OCI-M2 (cell line): ENCODE data around the gene SWSAP1.
A peak's percentile ranks its signal among the peaks of the same experiment; 100 is the strongest.
"Not testable (repeated sequence)": the region's sequence is repeated elsewhere in the genome, so short reads cannot be mapped to it uniquely, and the experiment has no call there.

Experiments
- DNase-seq: peaks from one replicate; lab custom pipeline; 2025; ENCODE audit not compliant: unreplicated experiment; lab: John Stamatoyannopoulos, UW

Gene SWSAP1

GRCh38 chr19:11354102-11354501, 20.4 kb upstream of the SWSAP1 start:
- not testable (repeated sequence) for DNase-seq

DNA sequence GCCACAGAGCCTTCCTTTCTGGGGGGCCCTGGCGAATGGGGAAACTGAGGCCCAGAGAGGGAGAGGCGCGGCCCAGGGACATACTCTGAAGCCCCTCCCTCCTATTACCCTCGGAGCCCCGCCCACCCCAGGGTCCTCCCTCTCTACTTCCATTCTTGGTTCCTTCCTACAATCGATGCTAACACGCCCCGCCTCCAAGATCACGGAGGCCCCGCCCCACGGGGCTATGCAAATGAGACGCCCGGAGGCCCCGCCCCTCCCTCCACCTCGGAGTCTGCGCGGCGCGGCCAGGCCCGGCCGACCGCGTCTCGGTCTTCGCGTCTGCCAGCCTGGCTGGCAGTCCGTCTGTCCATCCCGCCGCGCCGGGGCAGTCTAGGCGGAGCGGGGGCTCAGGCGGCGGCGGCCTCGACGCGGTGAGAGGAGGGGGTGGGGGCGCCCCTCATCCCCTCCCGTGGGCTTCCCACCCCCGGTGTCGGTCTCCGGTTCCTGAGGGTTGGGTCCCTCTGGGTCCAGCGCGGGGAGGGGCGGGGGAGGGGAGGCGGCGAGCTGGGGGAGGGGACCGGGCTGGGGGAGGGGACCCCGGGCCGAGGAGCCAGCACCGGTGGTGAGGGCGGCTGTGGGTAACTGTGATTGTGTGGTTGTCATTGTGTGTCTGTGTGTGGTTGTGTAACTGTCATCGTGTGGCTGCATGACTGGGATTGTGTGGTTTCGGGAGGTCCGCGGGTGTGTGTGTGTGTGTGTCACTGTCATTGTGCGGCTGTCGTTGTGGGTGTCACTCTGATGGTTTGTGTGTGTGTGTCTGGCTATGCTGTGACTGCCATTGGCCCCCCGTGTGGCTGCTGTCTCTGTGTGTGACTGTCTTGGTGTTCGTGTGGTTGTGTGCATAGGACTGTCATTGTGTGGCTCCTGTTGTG, 19.0 kb upstream of the SWSAP1 start, which contains the start of gene PLPPR2:
Gene PLPPR2, plus strand, starts transcription at position 273 of the 914 bp plus-strand sequence. CDS start 2,242 bp downstream, outside the sequence.
- DNase-seq, result peak; percentile 99

- DNase-seq, result no peak
Measured at GRCh38 chr19:11356074-11356397, 18.4 kb upstream of the SWSAP1 start.

DNA sequence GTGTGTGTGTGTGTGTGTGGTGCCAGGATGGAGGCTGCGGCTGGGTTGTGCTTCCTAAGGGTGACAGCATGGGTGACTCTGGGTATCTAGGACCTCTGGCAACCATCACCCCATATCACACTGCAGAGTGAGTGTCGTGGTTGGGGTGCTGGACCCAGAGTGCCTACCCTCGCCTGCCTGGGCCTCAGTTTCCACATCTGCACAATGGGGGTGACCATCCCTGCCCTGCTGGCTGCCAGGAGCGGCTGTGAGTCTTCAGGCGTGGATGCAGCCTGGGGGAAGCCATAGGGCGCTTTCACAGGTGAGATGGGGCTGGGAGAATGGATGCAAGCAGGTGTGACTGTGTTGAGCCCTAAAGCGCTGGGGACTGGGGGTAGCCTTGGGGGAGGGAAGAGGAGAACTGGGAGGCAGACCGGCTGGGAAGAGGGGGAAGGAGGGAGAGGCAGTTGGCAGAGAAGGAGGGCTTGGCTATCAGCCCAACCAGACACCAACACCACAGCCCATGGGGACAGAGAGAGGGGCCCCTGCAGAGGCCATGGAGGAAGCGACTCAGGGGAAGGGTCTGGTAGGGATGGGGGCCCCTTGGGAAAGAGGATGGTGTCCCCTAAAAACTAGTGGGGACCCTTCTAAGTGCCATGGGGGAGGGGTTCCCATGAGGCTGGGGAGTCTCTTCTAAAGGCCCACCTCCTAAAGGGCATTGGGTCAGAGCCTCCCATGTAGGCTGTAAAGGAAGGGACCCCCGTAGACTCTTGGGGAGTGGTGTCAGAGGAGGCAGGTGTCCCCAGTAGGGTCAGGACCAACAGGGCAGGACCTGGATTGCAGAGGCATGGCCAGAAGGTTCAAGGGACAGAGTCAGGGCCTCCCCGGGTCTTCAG, 17.6 kb upstream of the SWSAP1 start:
- DNase-seq, result no peak

DNA sequence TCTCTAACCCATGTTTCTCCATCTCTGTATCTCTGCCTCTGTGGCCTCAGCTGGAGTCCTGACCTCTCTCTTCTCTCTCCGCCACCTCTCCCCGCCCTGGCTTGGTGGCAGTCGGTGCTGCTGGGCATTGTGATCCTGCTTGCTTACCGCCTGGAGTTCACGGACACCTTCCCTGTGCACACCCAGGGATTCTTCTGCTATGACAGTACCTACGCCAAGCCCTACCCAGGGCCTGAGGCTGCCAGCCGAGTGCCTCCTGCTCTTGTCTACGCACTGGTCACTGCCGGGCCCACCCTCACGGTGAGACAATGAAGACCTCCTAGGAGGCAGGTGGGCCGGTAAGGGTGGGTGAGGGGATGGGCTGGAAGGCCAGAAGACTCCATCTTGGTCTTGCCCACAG, 15.0 kb upstream of the SWSAP1 start:
- DNase-seq, result no peak

- DNase-seq, result no peak
Measured at GRCh38 chr19:11361037-11361770, 13.3 kb upstream of the SWSAP1 start.

DNA sequence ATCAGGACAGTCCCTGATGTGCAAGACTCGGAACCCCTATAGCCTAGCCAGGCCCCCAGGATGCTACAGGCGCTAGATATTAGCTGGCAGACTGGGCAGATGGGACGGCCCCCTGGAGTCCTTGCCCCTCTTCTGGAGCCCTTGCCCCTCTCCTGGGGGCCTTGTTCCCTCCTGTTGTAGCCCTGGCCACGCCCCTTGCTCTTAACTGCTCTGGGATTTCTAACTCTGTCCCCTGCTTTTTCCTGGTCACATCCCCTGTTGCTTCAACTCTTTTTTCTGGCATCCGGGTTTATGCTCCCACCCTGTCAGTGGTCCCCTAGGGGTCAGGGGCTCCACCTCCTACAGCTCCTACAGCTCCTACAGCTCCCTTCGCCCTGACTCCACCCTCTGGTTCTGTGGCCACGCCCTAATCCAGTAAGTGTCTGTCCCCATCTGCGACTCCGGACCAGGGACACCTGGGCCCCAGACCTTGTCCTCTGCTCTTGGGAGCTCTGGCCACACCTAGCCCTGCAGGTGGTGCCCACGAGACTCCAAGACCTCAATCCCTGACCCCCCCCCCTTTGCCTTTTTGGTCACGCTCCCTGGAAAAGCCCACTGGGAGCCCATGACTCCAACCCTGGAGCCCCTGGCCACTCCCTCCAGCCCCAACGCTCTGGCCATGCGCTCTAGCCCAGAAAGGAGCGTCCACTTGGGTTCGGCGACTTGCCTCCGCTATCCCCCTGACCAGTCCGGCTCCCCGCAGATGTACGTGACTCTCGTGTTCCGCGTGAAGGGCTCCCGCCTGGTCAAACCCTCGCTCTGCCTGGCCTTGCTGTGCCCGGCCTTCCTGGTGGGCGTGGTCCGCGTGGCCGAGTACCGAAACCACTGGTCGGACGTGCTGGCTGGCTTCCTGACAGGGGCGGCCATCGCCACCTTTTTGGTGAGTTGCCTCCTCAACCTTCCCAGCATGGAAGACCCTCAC, 12.4 kb upstream of the SWSAP1 start:
- DNase-seq, result no peak

GRCh38 chr19:11363881-11364280, 10.6 kb upstream of the SWSAP1 start:
- no peak for DNase-seq

- DNase-seq, result no peak
Measured at GRCh38 chr19:11364296-11364904, 10.1 kb upstream of the SWSAP1 start.

DNA sequence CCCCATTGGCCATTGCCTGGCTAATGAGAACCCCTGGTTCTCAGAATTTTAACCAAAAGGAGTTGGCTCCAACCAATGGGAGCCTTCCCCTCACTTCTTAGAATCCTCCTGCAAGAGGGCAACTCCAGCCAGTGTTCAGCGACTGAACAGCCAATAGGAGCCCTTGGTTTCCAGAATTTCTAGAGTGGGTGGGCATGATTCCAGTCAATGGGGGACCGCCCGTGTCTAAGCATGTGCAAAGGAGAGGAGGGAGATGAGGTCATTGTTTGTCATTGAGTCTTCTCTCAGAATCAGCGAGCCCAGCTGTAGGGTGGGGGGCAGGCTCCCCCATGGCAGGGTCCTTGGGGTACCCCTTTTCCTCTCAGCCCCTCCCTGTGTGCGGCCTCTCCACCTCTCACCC, 9.5 kb upstream of the SWSAP1 start:
- DNase-seq, result no peak

DNA sequence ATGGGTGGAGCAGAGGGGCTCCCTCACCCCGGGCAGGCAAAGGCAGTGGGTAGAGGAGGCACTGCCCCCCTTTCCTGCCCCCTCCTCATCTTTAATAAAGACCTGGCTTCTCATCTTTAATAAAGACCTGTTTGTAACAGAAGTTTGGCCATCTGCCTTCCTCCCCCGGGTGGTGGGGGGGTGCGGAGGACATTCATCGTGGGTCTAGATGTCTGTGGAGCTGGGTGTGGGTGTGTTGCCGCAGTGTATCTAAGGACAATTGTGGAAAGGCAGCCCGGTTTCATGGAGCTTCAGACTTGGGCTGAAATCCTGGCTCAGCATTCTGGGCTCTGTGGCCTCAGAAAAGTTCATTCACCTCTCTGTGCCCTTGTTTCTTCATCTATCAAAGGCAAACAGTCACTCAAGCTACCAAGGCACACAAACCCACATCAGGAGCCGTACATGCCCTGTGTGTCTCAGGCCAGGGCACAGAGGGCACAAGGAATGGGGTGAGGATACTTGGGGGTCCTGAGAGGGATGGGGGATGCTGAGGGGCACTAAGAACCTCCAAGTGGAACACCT, 8.8 kb upstream of the SWSAP1 start:
- no peak for DNase-seq

DNA sequence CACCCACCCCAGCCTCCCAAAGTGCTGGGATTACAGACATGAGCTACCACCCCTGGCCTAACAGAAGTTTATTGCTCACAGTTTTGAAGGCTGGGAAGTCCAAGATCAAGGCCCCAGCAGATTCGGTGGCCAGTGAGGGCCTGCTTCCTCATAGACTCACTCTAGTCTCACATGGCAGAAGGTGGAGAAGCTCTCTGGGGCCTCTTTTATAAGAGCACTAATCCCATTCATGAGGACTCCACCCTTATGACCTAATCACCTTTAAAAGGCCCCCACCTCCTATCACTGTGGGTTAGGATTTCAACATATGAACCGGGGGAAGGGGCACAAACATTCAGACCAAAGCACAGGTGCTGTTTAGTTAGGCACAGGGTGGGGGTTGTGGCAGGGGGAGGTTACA, 6.9 kb upstream of the SWSAP1 start:
- DNase-seq, result no peak

DNA sequence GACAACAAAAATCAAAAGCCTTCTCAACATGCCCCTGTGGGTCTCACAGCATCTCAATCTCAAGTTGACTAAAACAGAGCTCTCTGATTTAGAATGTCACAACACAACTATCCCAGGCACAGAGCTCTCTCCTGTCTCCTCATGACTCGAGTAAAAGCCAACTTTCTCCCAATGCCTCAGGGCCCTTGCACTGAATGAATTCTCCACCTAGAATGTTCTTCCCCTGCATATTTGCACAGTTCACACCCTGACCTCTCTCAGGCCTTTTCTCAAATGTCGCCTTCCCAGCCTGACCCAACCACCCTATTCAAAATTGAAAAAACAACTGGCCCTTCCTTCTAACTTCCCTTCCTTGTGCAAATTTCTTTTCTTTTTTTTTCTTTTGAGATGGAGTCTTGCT, 3.7 kb upstream of the SWSAP1 start:
- no peak for DNase-seq

GRCh38 chr19:11373166-11373884, 1.1 kb upstream of the SWSAP1 start:
- no peak for DNase-seq

DNA sequence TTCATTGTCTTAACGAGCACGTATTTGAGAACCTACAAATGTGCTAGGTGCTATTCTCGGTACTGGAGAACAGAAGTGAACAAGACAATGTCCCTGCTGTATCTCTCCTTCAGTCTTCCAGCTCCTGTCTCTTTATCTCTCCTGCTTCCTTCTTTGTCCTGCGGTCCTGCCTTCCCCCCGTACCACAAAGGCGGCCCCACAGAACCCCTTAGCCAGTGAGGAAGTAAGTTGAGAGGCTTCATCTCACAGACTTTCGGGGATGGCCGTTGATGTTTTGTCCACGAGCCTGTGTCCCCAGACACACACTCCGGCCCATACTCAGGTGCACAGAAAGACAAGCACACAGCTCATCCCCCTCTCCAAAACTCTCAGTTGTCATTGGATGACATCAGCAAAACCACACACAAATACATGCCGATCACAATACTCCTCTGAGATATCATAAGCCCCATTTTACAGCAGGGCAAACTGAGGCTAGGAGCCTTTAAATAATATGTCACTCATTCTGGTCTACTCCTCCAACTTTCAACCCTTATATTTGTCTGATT, 507 bp upstream of the SWSAP1 start:
- peak; percentile 99 for DNase-seq

GRCh38 chr19:11375143-11375948, 880 bp downstream of the SWSAP1 start:
- DNase-seq, result peak; percentile 99

- DNase-seq, result peak; percentile 87
Measured at GRCh38 chr19:11377237-11377636, 2.8 kb downstream of the SWSAP1 start.

GRCh38 chr19:11377756-11378155, 3.3 kb downstream of the SWSAP1 start:
- DNase-seq, result no peak
